Common myeloid progenitor, CD34-positive (primary cell): ENCODE results near the gene SH3YL1.

Source experiments
- CTCF ChIA-PET: fragments of 350-600 bp; sonication (Branson Sonifier 250); formaldehyde crosslinking; loops from one replicate; lab custom pipeline; 2021; ENCODE audit warnings: antibody characterized with exemption; lab: Charles Lee
- POLR2A ChIA-PET: fragments of 350-600 bp; sonication (Branson Sonifier 250); formaldehyde crosslinking; loops from one replicate; lab custom pipeline; 2021; ENCODE audit warnings: antibody characterized with exemption; lab: Charles Lee
- DNase-seq, 3 donors: peaks; one replicate each; pipeline versions ENCODE4 v3.0.0 to v3.0.0-alpha.2; 2013
- H3K27ac ChIP-seq, 2 experiments: 1 replicate in 1 of 2; 2 replicates in 1 of 2; pipeline ENCODE4 v1.7.0; 2013; ENCODE audit warnings: inconsistent platforms in 2 of 2, low read length in 2 of 2, mild to moderate bottlenecking in 2 of 2, low read depth in 1 of 2, moderate library complexity in 1 of 2; ENCODE audit not compliant: severe bottlenecking in 2 of 2, insufficient read depth in 1 of 2, poor library complexity in 1 of 2
- H3K27me3 ChIP-seq, 5 experiments: replicated peaks in 2 of 5; 1 replicate in 3 of 5; 2 replicates in 2 of 5; pipeline versions ENCODE4 v1.6.1 to v1.7.0; 2013; ENCODE audit warnings: low read length in 4 of 5, mild to moderate bottlenecking in 2 of 5, moderate library complexity in 2 of 5, inconsistent platforms in 1 of 5; ENCODE audit not compliant: insufficient read depth in 5 of 5, control insufficient read depth in 4 of 5
- H3K36me3 ChIP-seq, 4 experiments: 1 replicate in 2 of 4; 2 replicates in 2 of 4; pipeline versions ENCODE4 v1.6.1 to v1.7.0; 2013; ENCODE audit warnings: low read length in 3 of 4, control low read depth in 1 of 4, mild to moderate bottlenecking in 1 of 4; ENCODE audit not compliant: control insufficient read depth in 4 of 4, insufficient read depth in 4 of 4
- H3K4me1 ChIP-seq, 4 experiments: 1 replicate in 3 of 4; 2 replicates in 1 of 4; pipeline versions ENCODE4 v1.6.1 to v1.7.1; 2013; ENCODE audit warnings: low read length in 3 of 4, mild to moderate bottlenecking in 3 of 4, control low read depth in 1 of 4, inconsistent platforms in 1 of 4, moderate library complexity in 1 of 4; ENCODE audit not compliant: control insufficient read depth in 4 of 4, insufficient read depth in 4 of 4; ENCODE audit errors: control extremely low read depth in 1 of 4
- H3K4me3 ChIP-seq, 7 experiments: 1 replicate in 4 of 7; 2 replicates in 3 of 7; pipeline versions ENCODE4 v1.5.1 to v1.7.0; 2013; ENCODE audit warnings: mild to moderate bottlenecking in 7 of 7, low read length in 6 of 7, moderate library complexity in 6 of 7, inconsistent platforms in 2 of 7, low read depth in 2 of 7, control low read depth in 1 of 7; ENCODE audit not compliant: insufficient read depth in 4 of 7, control insufficient read depth in 1 of 7; ENCODE audit errors: extremely low read depth in 1 of 7
- H3K9me3 ChIP-seq, 5 experiments: 1 replicate in 4 of 5; 2 replicates in 1 of 5; pipeline versions ENCODE4 v1.6.1 to v1.7.1; 2013; ENCODE audit warnings: low read length in 4 of 5, mild to moderate bottlenecking in 2 of 5, inconsistent platforms in 1 of 5, low read depth in 1 of 5, moderate library complexity in 1 of 5; ENCODE audit not compliant: control insufficient read depth in 4 of 5, insufficient read depth in 2 of 5; ENCODE audit errors: control extremely low read depth in 1 of 5
- WGBS: methylation state at CpG from one replicate; pipeline ENCODE4 v1.1.5; 2013; ENCODE audit not compliant: insufficient coverage; 5-methylcytosine and 5-hydroxymethylcytosine counted together

SH3YL1 gene

GRCh38 chr2:275466-275865 is 11.6 kb upstream of the SH3YL1 start:
- WGBS: 76% methylated on average over 2 of the region's 6 CpGs
- Histone ChIP-seq H3K27me3 (no peaks in the 10 kb centered on the region), H3K27ac (no peak overlapping the region), H3K9me3 (no peaks in the 10 kb centered on the region), H3K4me1 (no peaks in the 10 kb centered on the region), H3K4me3 (no peak overlapping the region), H3K36me3 (peaks cover 15 to 79% (median 43%) of the 10 kb centered on the region in 4 experiments)
- no peak for DNase-seq
- CTCF ChIA-PET: interaction anchor here (2.8 kb wide), 1 partner anchor 14 kb away, joined by 11 read pairs; no protein-coding TSS in a partner anchor
- POLR2A ChIA-PET: no interaction called here

- Histone ChIP-seq H3K27ac (no peak overlapping the region), H3K27me3 (no peaks in the 10 kb centered on the region), H3K4me3 (no peak overlapping the region), H3K4me1 (peaks cover 0 to 4% (median 1%) of the 10 kb centered on the region in 4 experiments), H3K36me3 (peaks cover 11 to 74% (median 39%) of the 10 kb centered on the region in 4 experiments), H3K9me3 (no peaks in the 10 kb centered on the region)
- no peak for DNase-seq
- ChIA-PET POLR2A (no interaction called here), CTCF (interaction anchor here (0.8 to 3.3 kb wide), 6 partner anchors 9 to 149 kb away, joined by 3 to 11 read pairs (median 6); no protein-coding TSS in a partner anchor)
- no CpG with 5 or more reads among the region's 3 CpGs for WGBS
These were observed 10.7 kb upstream of the SH3YL1 start for GRCh38 chr2:274503-274902.

- peaks cover 0 to 11% (median 2%) of the 10 kb centered on the region in 4 experiments for H3K4me1 ChIP-seq
- CTCF ChIA-PET: interaction anchor here (1.1 to 3.3 kb wide), 4 partner anchors 10 to 35 kb away, joined by 4 to 9 read pairs (median 6); no protein-coding TSS in a partner anchor
- POLR2A ChIA-PET: no interaction called here
- DNase-seq: no peak
- no peaks in the 10 kb centered on the region for H3K9me3 ChIP-seq
- peaks cover 10 to 65% (median 31%) of the 10 kb centered on the region in 4 experiments for H3K36me3 ChIP-seq
- H3K4me3 ChIP-seq: no peak overlapping the region
- no CpG with 5 or more reads among the region's 6 CpGs for WGBS
- no peaks in the 10 kb centered on the region for H3K27me3 ChIP-seq
- H3K27ac ChIP-seq: no peak overlapping the region
These were observed 9.5 kb upstream of the SH3YL1 start for GRCh38 chr2:273333-273732.

- 98% methylated on average over 6 of the region's 12 CpGs for WGBS
- no peak overlapping the region for H3K4me3 ChIP-seq
- no peak for DNase-seq
- H3K36me3 ChIP-seq: peaks cover 8 to 53% (median 23%) of the 10 kb centered on the region in 4 experiments
- no peaks in the 10 kb centered on the region for H3K27me3 ChIP-seq
- CTCF ChIA-PET: interaction anchor here (2.3 to 3.3 kb wide), 2 partner anchors 14 to 18 kb away, joined by 9 to 12 read pairs; no protein-coding TSS in a partner anchor
- H3K4me1 ChIP-seq: peaks cover 0 to 12% (median 2%) of the 10 kb centered on the region in 4 experiments
- no peak overlapping the region for H3K27ac ChIP-seq
- POLR2A ChIA-PET: no interaction called here
- H3K9me3 ChIP-seq: no peaks in the 10 kb centered on the region
These were observed 8.1 kb upstream of the SH3YL1 start for GRCh38 chr2:271917-272316.

- H3K4me1 ChIP-seq: peaks cover under 1 to 19% (median 9%) of the 10 kb centered on the region in 4 experiments
- 100% methylated on average over 1 of the region's 4 CpGs for WGBS
- CTCF ChIA-PET: interaction anchor here (2.3 kb wide), 1 partner anchor 15 kb away, joined by 12 read pairs; no protein-coding TSS in a partner anchor
These were observed 7.0 kb upstream of the SH3YL1 start for GRCh38 chr2:270861-271260.

GRCh38 chr2:269356-270030 is 5.7 kb upstream of the SH3YL1 start:
- H3K27me3 ChIP-seq: no peaks in the 10 kb centered on the region
- H3K27ac ChIP-seq: no peak overlapping the region
- ChIA-PET POLR2A (no interaction called here), CTCF (interaction anchor here (0.7 to 1.2 kb wide), 2 partner anchors 8 to 124 kb away, joined by 3 read pairs; no protein-coding TSS in a partner anchor)
- H3K4me3 ChIP-seq: no peak overlapping the region
- peaks cover 5 to 29% (median 14%) of the 10 kb centered on the region in 4 experiments for H3K4me1 ChIP-seq
- no peaks in the 10 kb centered on the region for H3K9me3 ChIP-seq
- DNase-seq: peak in 2 of 3 donors; percentile 35 to 37
- WGBS: 32% methylated on average over 4 of the region's 4 CpGs
- peaks cover 5 to 36% (median 14%) of the 10 kb centered on the region in 4 experiments for H3K36me3 ChIP-seq

More at GRCh38 chr2:270861-271260, 7.0 kb upstream of the SH3YL1 start:
- H3K36me3 ChIP-seq: peaks cover 5 to 42% (median 17%) of the 10 kb centered on the region in 4 experiments
- POLR2A ChIA-PET: no interaction called here
- H3K27me3 ChIP-seq: no peaks in the 10 kb centered on the region
- H3K4me3 ChIP-seq: no peak overlapping the region
- no peak for DNase-seq
- no peaks in the 10 kb centered on the region for H3K9me3 ChIP-seq
- no peak overlapping the region for H3K27ac ChIP-seq

GRCh38 chr2:268323-268722 is 4.5 kb upstream of the SH3YL1 start:
- Histone ChIP-seq H3K27me3 (no peaks in the 10 kb centered on the region), H3K27ac (no peak overlapping the region), H3K9me3 (no peaks in the 10 kb centered on the region), H3K4me1 (peaks cover 5 to 39% (median 22%) of the 10 kb centered on the region in 4 experiments), H3K36me3 (peaks cover 4 to 29% (median 10%) of the 10 kb centered on the region in 4 experiments), H3K4me3 (no peak overlapping the region)
- POLR2A ChIA-PET: interaction anchor here (0.7 kb wide), 1 partner anchor 36 kb away, joined by 3 read pairs; no protein-coding TSS in a partner anchor
- no peak for DNase-seq
- CTCF ChIA-PET: no interaction called here
